Measurements from ENCODE around the gene ADORA2B.
"Not testable (repeated sequence)": the region's sequence is repeated elsewhere in the genome, so short reads cannot be mapped to it uniquely, and the experiment has no call there.

Gene ADORA2B

GRCh38 chr17:15955793-15956541, 11.0 kb downstream of the ADORA2B start:
- DNase-seq (ENCODE audit: low read depth) = no peak

- no peak for DNase-seq (ENCODE audit: low read depth)
Observed at GRCh38 chr17:15957206-15957605, 12.3 kb downstream of the ADORA2B start.

GRCh38 chr17:15957608-15958307, 12.8 kb downstream of the ADORA2B start:
- no peak for DNase-seq (ENCODE audit: low read depth)

GRCh38 chr17:15958484-15958854, 13.5 kb downstream of the ADORA2B start:
- no peak for DNase-seq (ENCODE audit: low read depth)

GRCh38 chr17:15963670-15964110, 18.8 kb downstream of the ADORA2B start:
- DNase-seq (ENCODE audit: low read depth) = no peak

- no peak for DNase-seq (ENCODE audit: low read depth)
Observed at GRCh38 chr17:15965528-15965927, 20.6 kb downstream of the ADORA2B start.

- no peak for DNase-seq (ENCODE audit: low read depth)
Observed at GRCh38 chr17:15966183-15966878, 21.4 kb downstream of the ADORA2B start.

GRCh38 chr17:15966879-15967248, 21.9 kb downstream of the ADORA2B start:
- DNase-seq (ENCODE audit: low read depth) = no peak

- DNase-seq (ENCODE audit: low read depth) = no peak
Observed at GRCh38 chr17:15967706-15968399, 22.9 kb downstream of the ADORA2B start.

GRCh38 chr17:15969463-15969862, 24.5 kb downstream of the ADORA2B start:
- no peak for DNase-seq (ENCODE audit: low read depth)

- DNase-seq (ENCODE audit: low read depth) = no peak
Observed at GRCh38 chr17:15970500-15970899, 25.6 kb downstream of the ADORA2B start.

GRCh38 chr17:15971098-15971678, 26.3 kb downstream of the ADORA2B start:
- DNase-seq (ENCODE audit: low read depth) = no peak

GRCh38 chr17:15971882-15972281, 27.0 kb downstream of the ADORA2B start:
- DNase-seq (ENCODE audit: low read depth) = no peak

GRCh38 chr17:15972497-15972951, 27.6 kb downstream of the ADORA2B start:
- DNase-seq (ENCODE audit: low read depth) = no peak

GRCh38 chr17:15973016-15973415, 28.1 kb downstream of the ADORA2B start:
- no peak for DNase-seq (ENCODE audit: low read depth)

GRCh38 chr17:15973834-15974233, 28.9 kb downstream of the ADORA2B start:
- no peak for DNase-seq (ENCODE audit: low read depth)

GRCh38 chr17:15977894-15978293, 33.0 kb downstream of the ADORA2B start:
- no peak for DNase-seq (ENCODE audit: low read depth)

GRCh38 chr17:15978606-15979005, 33.7 kb downstream of the ADORA2B start:
- no peak for DNase-seq (ENCODE audit: low read depth)

GRCh38 chr17:15979013-15979412, 34.1 kb downstream of the ADORA2B start:
- not testable (repeated sequence) for DNase-seq (ENCODE audit: low read depth)

- DNase-seq (ENCODE audit: low read depth) = no peak
Observed at GRCh38 chr17:15981208-15981607, 36.3 kb downstream of the ADORA2B start.

- DNase-seq (ENCODE audit: low read depth) = no peak
Observed at GRCh38 chr17:15981646-15982580, 37.0 kb downstream of the ADORA2B start.
